BJ (cell line): ENCODE data around the gene DDX18. TPM values are rescaled to one million over a fixed set of nuclear protein-coding genes. Genes with fewer than 3 reads are reported as not detected.

ENCODE experiments used
- CTCF ChIA-PET: fragments of 350-600 bp; formaldehyde crosslinking; extraction: SDS; loops from one replicate; lab custom pipeline; 2021; ENCODE audit warnings: antibody characterized with exemption, inconsistent platforms; lab: Yijun Ruan, JAX
- POLR2A ChIA-PET: fragments of 300-600 bp; sonication (Branson Sonifier 250); formaldehyde crosslinking; extraction: SDS; loops from one replicate; lab custom pipeline; 2021; ENCODE audit warnings: antibody characterized with exemption; lab: Charles Lee
- DNase-seq: peaks from one replicate; pipeline ENCODE4 v3.0.0-alpha.2; 2011; ENCODE audit warnings: low read depth
- H3K27me3 ChIP-seq: 2 replicates; pipeline ENCODE4 v1.6.0; 2011; ENCODE audit warnings: low read length; ENCODE audit not compliant: control insufficient read depth, insufficient read depth
- H3K36me3 ChIP-seq: 2 replicates; pipeline ENCODE4 v1.5.1; 2011; ENCODE audit warnings: low read length; ENCODE audit not compliant: control insufficient read depth, insufficient read depth
- H3K4me3 ChIP-seq: 2 replicates; pipeline ENCODE4 v1.5.1; 2011; ENCODE audit warnings: low read depth, mild to moderate bottlenecking, control low read depth, low read length
- polyA plus RNA-seq: library from polyadenylated mRNA; depleted of rRNA; stranded (reverse); fragments of >200 nt; gene quantifications from 2 replicates; pipeline ENCODE4 v1.2.3, GENCODE V29; 2011; rRNA removed
- TF ChIP-seq, protein P1 (sequence below): IDR thresholded peaks from 2 replicates; pipeline ENCODE4 v1.5.1; 2011; ENCODE audit warnings: low read depth, mild to moderate bottlenecking, control low read depth, inconsistent platforms, low read length, moderate library complexity; ENCODE audit not compliant: insufficient read depth

The DDX18 gene
- polyA plus RNA-seq, 1 experiment: 30.9 TPM

DNA sequence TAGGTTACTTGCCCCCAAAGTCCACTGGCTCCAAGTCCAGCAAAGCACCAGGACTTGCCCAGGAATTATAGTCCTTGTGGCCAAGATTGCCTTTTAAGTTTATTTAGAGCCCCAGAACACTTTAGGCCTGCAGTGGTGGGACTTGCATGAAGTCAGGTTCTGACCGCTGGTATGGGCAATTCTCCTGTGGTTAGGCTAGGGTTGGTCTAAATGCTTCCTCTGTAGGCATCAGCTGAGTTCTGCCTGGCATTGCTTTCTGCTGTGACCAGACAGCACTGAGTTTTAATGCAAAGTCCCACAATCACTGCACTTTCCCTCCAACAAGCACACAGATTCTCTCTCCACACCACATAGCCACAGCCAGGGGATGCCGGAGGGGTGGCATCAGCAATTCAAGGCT is 64.5 kb downstream of the DDX18 start:
- TF ChIP-seq, protein P1, sequence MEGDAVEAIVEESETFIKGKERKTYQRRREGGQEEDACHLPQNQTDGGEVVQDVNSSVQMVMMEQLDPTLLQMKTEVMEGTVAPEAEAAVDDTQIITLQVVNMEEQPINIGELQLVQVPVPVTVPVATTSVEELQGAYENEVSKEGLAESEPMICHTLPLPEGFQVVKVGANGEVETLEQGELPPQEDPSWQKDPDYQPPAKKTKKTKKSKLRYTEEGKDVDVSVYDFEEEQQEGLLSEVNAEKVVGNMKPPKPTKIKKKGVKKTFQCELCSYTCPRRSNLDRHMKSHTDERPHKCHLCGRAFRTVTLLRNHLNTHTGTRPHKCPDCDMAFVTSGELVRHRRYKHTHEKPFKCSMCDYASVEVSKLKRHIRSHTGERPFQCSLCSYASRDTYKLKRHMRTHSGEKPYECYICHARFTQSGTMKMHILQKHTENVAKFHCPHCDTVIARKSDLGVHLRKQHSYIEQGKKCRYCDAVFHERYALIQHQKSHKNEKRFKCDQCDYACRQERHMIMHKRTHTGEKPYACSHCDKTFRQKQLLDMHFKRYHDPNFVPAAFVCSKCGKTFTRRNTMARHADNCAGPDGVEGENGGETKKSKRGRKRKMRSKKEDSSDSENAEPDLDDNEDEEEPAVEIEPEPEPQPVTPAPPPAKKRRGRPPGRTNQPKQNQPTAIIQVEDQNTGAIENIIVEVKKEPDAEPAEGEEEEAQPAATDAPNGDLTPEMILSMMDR: no peak
- H3K36me3 ChIP-seq: no peaks in the 10 kb centered on the region
- no peak overlapping the region for H3K4me3 ChIP-seq
- peaks cover 2% of the 10 kb centered on the region; the same call in 1 of the 2 replicates for H3K27me3 ChIP-seq
- ChIA-PET POLR2A (no interaction called here), CTCF (no interaction called here)
- no peak for DNase-seq

Other genes starting within 250 kb of the DDX18 start
- 12.8 and 17.3 TPM in 2 replicates for gene CCDC93, start 199.4 kb downstream of the DDX18 start, polyA plus RNA-seq